Measurements from ENCODE around the gene ETNPPL.

The ETNPPL gene

DNA sequence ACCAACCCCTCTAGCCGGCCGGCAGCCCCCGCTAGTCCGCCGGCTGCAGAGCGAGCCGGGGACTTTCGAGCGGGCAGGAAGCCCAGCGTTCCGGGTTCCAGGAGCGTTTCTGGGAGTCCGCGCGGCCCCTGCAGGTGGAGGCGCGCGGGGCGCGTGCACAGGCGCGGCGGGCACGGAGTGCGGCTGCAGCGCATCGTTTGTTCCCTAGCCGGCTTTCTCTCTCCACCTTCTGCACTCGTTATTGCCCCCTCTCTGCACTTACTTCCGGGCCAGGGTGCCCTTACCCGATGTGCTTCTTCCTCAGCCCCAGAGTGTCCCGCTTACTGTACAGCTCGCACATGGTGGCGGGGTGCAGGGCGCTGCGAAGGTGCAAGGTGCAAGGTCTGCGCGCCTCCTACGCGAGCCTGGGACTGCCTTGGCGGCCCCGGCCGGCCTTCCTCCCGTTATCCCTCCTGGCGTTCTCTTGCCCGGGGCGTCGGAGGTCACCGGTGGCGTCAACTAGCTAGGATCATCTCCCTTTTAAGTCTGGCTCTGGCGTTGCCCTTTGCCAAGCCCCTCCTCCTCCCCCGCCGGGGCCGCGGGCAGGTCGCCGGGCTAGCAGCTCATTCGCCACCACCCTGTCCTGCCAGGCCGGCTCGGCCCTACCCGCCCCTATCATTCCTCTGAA, at the start of gene ETNPPL:
Gene ETNPPL (minus strand): TSS at position 495 of the 667 bp plus-strand sequence. CDS start 155 bp downstream, at position 340.
- H3K4me3 ChIP-seq (ENCODE audit: low read length): peak within 1 kb of the TSS; percentile 41; the same call in 1 of the 2 replicates
- TF ChIP-seq ZNF274 (IDR thresholded peaks at IDR 0.05; ENCODE audit: low read depth, low read length): no peak

DNA sequence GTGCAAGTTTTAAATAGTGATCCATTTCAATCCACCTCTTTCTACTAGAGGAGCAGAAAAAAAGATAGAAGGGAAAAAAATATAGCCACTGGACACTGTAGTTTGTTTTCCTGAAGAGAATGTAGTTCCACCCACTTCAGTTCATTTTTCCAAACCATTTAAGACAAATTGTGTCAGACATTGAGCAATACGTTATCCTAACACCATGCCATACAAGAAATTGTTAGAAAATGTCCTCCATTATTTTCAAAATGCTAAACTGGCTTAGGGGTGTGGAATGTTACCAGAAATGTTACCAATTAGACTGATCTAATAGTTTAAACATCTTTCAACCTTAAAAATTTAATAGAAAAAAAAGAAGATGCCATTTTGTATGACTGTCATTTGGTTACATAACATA, 48.6 kb upstream of the ETNPPL start:
- no peak for TF ChIP-seq ZNF274 (IDR thresholded peaks at IDR 0.05; ENCODE audit: low read depth, low read length)
- no peak overlapping the region for H3K4me3 ChIP-seq (ENCODE audit: low read length)

DNA sequence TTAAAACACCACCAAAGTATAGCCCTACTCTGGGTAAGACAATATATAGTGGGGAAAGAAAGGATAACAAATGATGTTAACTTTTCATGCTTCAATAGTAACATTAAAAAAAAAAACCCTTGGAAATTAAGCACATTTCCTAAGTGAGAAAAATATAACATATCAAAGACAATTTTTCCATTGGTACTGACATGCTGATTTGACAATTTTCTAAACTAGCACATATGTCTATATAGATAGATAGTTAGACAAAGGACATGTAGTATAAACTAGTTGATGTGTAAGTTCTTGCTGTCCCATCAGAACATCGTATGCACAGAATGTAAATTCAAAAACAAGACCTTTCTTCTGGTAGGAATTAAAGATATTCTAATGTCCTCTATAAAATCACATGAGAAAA, 47.2 kb upstream of the ETNPPL start:
- H3K4me3 ChIP-seq (ENCODE audit: low read length): no peak overlapping the region
- no peak for TF ChIP-seq ZNF274 (IDR thresholded peaks at IDR 0.05; ENCODE audit: low read depth, low read length)

DNA sequence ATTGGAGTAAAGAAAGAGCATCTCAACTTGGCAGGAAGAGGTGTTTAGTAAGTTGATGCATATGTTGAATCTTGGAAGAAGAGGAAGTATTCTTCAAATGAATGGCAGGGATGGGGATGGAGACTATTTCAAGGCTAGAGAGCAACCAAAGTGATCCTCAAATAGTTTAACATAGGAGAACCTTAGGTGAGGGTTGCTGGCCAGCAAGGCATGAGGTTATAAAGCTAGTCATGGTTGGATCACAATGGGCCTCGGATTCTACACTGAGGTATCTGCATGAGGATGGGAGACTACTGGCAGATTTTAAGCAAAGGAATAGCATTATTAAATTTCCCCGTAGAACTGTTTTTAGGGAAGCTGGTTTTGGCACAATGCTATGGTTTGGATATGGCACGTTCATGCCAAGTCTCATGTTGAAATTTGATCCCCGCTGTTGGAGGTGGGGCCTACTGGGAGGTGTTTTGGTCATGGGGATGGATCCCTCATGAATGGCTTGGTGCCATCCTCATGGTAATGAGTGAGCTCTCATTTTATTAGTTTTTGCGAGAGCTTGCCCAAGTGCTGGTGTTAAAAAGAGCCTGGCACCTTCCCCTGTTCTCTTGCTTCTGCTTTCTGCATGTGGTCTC, 41.9 kb upstream of the ETNPPL start:
- H3K4me3 ChIP-seq (ENCODE audit: low read length): no peak overlapping the region
- no peak for TF ChIP-seq ZNF274 (IDR thresholded peaks at IDR 0.05; ENCODE audit: low read depth, low read length)

DNA sequence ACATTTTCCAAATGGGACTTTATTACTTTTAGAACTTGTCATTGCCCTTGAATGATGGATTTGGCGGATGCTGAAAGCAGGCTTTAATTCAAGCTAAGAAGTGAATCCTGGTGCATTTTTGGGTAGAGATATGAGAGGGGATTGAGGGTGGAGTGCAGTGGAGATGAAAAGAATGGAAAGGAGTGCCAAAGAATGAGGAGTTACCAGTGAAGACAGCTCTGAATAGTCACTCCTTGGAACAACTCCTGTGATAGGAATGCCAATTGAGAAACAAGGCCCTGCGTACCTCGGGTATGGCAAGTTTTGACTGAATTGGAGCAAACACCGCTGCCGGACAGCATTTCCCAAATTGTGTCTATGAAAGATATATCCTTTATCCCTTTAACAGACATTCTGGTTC, 36.5 kb upstream of the ETNPPL start:
- H3K4me3 ChIP-seq (ENCODE audit: low read length): no peak overlapping the region
- TF ChIP-seq ZNF274 (IDR thresholded peaks at IDR 0.05; ENCODE audit: low read depth, low read length): no peak

DNA sequence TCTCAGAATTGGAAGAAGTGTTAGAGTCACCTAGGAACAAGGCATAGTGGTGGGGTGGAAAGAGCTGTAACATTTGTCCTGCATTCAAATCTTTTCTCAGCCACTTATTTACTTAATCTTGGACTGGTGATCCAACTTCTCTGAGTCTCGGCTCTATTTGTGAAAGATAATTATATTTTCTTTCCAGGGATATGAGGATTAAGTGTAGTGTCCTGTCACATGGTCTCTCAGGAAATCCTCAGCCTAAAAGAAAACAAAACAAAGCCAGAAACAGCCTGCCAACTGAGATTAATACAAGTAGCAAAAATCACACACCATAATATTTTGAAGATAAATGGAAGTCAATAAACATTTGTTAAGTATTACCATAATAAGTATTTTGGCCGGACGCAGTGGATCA, 33.3 kb upstream of the ETNPPL start:
- H3K4me3 ChIP-seq (ENCODE audit: low read length): no peak overlapping the region
- TF ChIP-seq ZNF274 (IDR thresholded peaks at IDR 0.05; ENCODE audit: low read depth, low read length): no peak

DNA sequence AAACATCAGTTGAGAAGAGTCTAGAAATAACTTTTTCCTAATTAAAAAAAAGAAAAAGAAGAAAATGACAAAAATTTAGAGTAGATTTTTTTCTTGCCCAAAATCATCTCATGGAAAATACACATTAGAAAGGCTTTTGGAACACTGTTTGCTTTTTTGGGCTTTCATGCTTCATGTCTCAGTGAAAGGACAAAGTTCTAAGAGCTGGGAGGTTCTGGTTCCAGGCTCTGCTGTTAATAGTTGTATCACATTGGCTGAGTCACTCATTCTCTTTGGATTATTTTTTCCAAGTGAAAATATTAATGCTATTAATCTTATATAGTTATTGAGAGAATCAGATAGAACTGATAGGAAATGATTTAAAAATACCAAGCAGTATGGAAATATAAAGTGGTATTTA, 32.9 kb upstream of the ETNPPL start:
- H3K4me3 ChIP-seq (ENCODE audit: low read length): no peak overlapping the region
- no peak for TF ChIP-seq ZNF274 (IDR thresholded peaks at IDR 0.05; ENCODE audit: low read depth, low read length)

DNA sequence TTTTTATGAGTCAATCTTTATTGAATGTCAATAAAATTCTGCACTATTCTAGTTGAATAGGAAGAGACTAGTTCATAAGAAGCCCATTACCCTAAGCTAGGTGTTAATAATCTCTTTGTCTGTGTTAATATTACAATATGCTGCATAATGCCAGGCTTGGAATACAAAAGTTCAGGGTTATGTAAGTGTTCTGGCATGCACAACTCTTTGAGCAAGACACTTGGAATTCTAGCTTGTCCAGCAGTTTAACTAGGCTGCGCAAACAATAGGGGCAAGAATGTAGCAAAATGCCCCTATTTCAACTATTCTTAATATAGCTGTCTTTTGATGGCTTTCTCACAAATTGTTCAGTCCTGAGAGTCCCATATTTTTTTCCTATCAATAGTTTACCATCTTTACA, 31.3 kb upstream of the ETNPPL start:
- H3K4me3 ChIP-seq (ENCODE audit: low read length): no peak overlapping the region
- no peak for TF ChIP-seq ZNF274 (IDR thresholded peaks at IDR 0.05; ENCODE audit: low read depth, low read length)

DNA sequence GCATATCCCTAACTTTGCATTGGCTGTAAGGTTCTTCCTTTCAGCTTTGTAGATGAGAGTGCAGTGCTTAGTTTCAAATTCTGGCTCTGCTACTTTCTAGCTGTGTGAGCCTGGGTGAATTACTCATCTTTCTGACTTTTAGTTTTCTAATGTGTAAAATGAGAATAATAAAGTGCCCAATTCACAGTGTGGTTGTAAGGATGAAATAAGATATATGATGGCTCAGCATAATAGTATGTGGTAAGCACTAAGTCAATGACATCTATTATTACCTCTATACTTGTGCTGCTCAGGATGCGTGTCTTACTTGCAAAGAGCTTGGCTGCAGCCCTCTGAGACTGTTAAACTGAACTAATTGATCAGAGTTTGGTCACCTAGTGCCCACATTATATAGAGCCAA, 30.6 kb upstream of the ETNPPL start:
- TF ChIP-seq ZNF274 (IDR thresholded peaks at IDR 0.05; ENCODE audit: low read depth, low read length): no peak

DNA sequence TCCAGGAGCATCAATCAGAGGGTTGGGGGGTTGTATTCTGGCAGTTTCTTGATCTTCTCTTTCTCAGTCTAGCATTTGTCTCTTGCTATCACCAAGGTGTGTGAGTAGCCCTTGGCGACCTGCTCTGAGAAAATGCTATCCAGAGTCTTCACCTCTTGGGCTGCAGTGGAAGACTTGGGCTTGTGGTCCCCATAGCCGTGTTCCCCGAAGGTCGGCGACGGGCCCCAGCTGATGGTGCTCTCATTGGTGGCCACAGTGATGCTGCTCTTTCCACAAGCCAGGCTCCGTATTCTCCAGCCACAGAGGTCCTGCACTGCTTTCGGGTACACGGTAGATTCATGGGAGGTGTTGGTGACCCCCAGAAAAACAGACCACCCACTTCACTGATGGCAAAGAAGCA, 25.9 kb upstream of the ETNPPL start:
- no peak overlapping the region for H3K4me3 ChIP-seq (ENCODE audit: low read length)
- TF ChIP-seq ZNF274 (IDR thresholded peaks at IDR 0.05; ENCODE audit: low read depth, low read length): no peak

More for the DNA sequence above, 30.6 kb upstream of the ETNPPL start:
- no peak overlapping the region for H3K4me3 ChIP-seq (ENCODE audit: low read length)

DNA sequence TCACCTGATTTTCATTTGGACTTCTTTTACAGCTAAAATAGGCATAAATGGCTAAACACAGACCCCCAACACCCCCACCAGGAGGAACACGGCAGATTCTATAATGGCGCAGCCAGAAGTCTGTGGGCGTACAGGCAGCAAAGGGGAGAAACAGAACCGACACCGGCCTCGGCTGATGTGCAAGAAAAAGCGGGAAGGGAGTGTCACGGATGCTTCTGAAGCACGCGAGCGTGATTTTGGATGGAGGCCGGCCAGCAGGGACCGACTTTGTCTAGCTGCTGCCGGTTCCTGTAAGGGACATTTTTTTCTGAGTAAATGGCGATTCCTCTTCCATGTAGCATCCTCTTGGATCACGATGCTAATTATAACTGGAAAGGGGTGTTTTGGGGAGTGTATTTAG, 24.9 kb upstream of the ETNPPL start:
- no peak overlapping the region for H3K4me3 ChIP-seq (ENCODE audit: low read length)
- TF ChIP-seq ZNF274 (IDR thresholded peaks at IDR 0.05; ENCODE audit: low read depth, low read length): no peak

DNA sequence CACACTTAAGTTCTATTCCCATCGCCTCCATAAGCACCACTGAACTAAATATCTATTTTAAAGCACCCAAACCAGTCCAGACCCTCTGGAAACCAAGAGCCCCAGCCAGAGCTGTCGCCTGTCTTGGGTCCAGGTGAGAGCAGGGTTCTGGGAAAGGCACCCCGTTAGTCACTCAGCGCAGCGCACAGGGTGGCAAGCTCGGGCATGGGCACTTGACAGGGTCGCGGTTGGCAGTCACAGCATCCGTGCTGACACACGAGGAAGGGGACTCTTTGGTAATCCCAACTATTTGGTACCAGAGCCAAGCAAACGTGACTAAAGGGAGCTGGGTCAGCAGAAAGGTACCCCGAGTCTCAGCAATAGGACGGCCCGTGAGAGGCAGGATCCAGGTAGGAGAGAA, 24.3 kb upstream of the ETNPPL start:
- H3K4me3 ChIP-seq (ENCODE audit: low read length): no peak overlapping the region
- no peak for TF ChIP-seq ZNF274 (IDR thresholded peaks at IDR 0.05; ENCODE audit: low read depth, low read length)

DNA sequence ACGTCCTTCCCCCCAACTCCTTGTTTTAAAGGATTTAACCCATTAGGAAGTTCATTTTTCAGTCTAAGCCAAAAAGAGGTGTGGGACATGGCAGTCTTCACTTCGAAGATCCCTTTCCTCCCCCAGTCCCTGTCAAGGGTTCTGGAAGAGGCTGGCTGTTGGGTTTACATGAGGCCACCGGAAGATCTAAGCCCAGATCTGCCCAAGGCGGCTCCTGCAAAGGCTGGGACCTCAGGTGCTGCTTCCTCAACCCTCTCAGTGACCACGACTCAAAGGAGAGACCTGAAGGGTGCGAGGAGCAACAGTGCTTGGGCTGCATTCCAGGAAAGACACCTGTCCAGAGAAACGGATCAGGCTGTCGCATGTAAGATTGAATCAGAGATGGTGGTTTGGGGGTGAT, 23.5 kb upstream of the ETNPPL start:
- no peak overlapping the region for H3K4me3 ChIP-seq (ENCODE audit: low read length)
- TF ChIP-seq ZNF274 (IDR thresholded peaks at IDR 0.05; ENCODE audit: low read depth, low read length): no peak

DNA sequence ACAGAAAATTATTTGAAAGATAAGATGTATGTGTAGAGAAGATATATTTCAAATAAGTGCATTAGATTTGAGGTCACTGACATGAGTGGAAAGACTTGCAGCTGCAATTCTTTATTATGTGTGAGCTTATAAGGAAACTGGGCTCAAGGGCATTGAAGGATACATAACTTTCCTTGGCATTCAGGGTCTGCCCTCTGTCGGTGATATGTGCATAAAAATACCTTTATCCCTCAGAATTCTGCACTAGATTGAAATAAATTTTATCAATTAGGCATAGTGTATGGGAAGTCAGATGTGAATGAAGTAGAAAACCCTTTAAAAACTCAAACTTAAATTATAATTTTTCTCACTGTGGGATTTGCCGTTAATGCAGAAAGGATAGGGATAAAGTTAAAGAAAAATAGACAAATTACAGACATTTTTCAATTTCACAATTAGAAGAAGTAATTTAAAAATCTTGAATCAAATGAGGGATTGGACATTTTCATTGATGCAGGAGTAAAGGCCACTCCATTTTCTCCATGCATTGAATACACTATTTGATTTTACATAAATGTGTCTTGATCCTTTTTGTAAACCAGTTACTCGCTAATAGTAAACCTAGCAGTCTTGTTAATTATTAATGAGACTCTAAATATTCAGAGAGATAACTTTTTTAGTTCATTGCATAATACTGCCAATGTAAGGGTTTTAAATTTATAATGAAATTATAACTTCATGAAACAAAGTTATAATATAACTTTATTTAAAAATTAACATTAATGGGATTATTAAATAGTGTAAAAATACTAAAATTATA, 21.0 kb upstream of the ETNPPL start:
- no peak overlapping the region for H3K4me3 ChIP-seq (ENCODE audit: low read length)
- no peak for TF ChIP-seq ZNF274 (IDR thresholded peaks at IDR 0.05; ENCODE audit: low read depth, low read length)

DNA sequence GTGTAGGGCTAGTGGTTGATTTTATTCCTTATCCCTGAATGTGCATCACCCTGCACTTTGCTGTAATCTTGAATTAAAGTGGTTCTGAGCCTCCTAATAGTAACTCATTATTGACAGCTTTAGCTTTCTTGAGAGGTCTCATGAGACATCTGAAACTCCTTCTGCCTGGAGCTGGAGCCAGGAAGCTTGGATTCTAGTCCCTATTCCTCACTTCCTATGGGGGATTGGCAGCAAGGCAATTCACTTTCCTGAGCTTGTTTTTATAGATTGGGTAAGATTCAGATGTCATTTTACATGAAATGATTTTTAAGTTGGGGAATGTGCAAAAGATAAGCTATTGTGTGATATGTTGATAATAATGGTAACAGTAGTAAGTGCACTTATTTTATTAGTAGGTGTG, 17.1 kb upstream of the ETNPPL start:
- no peak overlapping the region for H3K4me3 ChIP-seq (ENCODE audit: low read length)
- TF ChIP-seq ZNF274 (IDR thresholded peaks at IDR 0.05; ENCODE audit: low read depth, low read length): no peak
